Mesodermal cell (in vitro differentiated cells): ENCODE results near the gene LHX3.

Source experiments
- H3K27ac ChIP-seq: 2 replicates; pipeline ENCODE4 v1.7.0; 2013; ENCODE audit warnings: mild to moderate bottlenecking, low read depth, low read length, moderate library complexity; ENCODE audit not compliant: severe bottlenecking
- H3K36me3 ChIP-seq: 2 replicates; pipeline ENCODE4 v1.7.1; 2013; ENCODE audit warnings: mild to moderate bottlenecking, low read length, moderate library complexity; ENCODE audit not compliant: control insufficient read depth, insufficient read depth
- H3K4me1 ChIP-seq: one replicate; pipeline ENCODE4 v1.7.1; 2013; ENCODE audit warnings: mild to moderate bottlenecking, low read length; ENCODE audit not compliant: insufficient read depth, control insufficient read depth, poor library complexity, severe bottlenecking
- H3K4me3 ChIP-seq: 2 replicates; pipeline ENCODE4 v1.7.0; 2013; ENCODE audit warnings: low read length, control low read depth, mild to moderate bottlenecking; ENCODE audit not compliant: insufficient read depth, poor library complexity, severe bottlenecking; ENCODE audit errors: extremely low read depth
- H3K9me3 ChIP-seq: 2 replicates; pipeline ENCODE4 v1.7.1; 2013; ENCODE audit warnings: mild to moderate bottlenecking, low read length, moderate library complexity; ENCODE audit not compliant: control insufficient read depth
- WGBS, 2 experiments: methylation state at CpG; one replicate each; pipeline ENCODE4 v1.1.5; 2013; ENCODE audit warnings: missing lambda C conversion rate in 2 of 2; ENCODE audit not compliant: insufficient coverage in 2 of 2; 5-methylcytosine and 5-hydroxymethylcytosine counted together

LHX3 gene

GRCh38 chr9:136247551-136247916 is 42.6 kb upstream of the LHX3 start:
- WGBS, 2 experiments: 66 to 83% methylated on average over 7 to 8 of the region's 9 CpGs
- Histone ChIP-seq H3K9me3 (no peaks in the 10 kb centered on the region), H3K36me3 (no peaks in the 10 kb centered on the region), H3K4me3 (no peak overlapping the region), H3K27ac (no peak overlapping the region), H3K4me1 (peaks cover 17% of the 10 kb centered on the region)

- Histone ChIP-seq H3K9me3 (no peaks in the 10 kb centered on the region), H3K4me3 (no peak overlapping the region), H3K36me3 (no peaks in the 10 kb centered on the region), H3K27ac (no peak overlapping the region), H3K4me1 (peaks cover 17% of the 10 kb centered on the region)
- WGBS, 2 experiments: 86 to 92% methylated on average over 24 to 25 of the region's 26 CpGs
These were observed 42.1 kb upstream of the LHX3 start for GRCh38 chr9:136246849-136247550.

GRCh38 chr9:136245219-136246150 is 40.6 kb upstream of the LHX3 start, which contains the start of gene QSOX2:
TSS of gene QSOX2 (minus strand) at chr9:136245812. CDS start at chr9:136245803, 9 bp downstream.
- Histone ChIP-seq H3K27ac (peak within 1 kb of the TSS; percentile 41), H3K9me3 (no peaks in the 10 kb centered on the region), H3K4me1 (peaks cover 17% of the 10 kb centered on the region), H3K36me3 (peaks cover 3% of the 10 kb centered on the region), H3K4me3 (peak within 1 kb of the TSS; percentile 71)
- WGBS, 2 experiments: 0% methylated on average over 44 to 76 of the region's 112 CpGs

GRCh38 chr9:136244969-136245218 is 40.0 kb upstream of the LHX3 start:
- H3K27ac ChIP-seq: peak overlapping the region; percentile 41
- 3 to 6% methylated on average over 5 to 6 of the region's 6 CpGs for WGBS, 2 experiments

GRCh38 chr9:136244122-136244968 is 39.4 kb upstream of the LHX3 start:
- 29 to 31% methylated on average over 8 to 11 of the region's 11 CpGs for WGBS, 2 experiments
- Histone ChIP-seq H3K4me3 (peak overlapping the region; percentile 71), H3K36me3 (peaks cover 3% of the 10 kb centered on the region), H3K4me1 (peaks cover 17% of the 10 kb centered on the region), H3K27ac (peak overlapping the region; percentile 41), H3K9me3 (no peaks in the 10 kb centered on the region)

More at GRCh38 chr9:136244969-136245218, 40.0 kb upstream of the LHX3 start:
- Histone ChIP-seq H3K4me1 (peaks cover 17% of the 10 kb centered on the region), H3K9me3 (no peaks in the 10 kb centered on the region), H3K4me3 (peak overlapping the region; percentile 71), H3K36me3 (peaks cover 3% of the 10 kb centered on the region)

- peak overlapping the region; percentile 7 for H3K27ac ChIP-seq
- no peaks in the 10 kb centered on the region for H3K9me3 ChIP-seq
- H3K36me3 ChIP-seq: peaks cover 3% of the 10 kb centered on the region
- H3K4me3 ChIP-seq: no peak overlapping the region
- 61 to 73% methylated on average over 2 to 4 of the region's 4 CpGs for WGBS, 2 experiments
- H3K4me1 ChIP-seq: peaks cover 17% of the 10 kb centered on the region
These were observed 38.7 kb upstream of the LHX3 start for GRCh38 chr9:136243631-136244030.

GRCh38 chr9:136242918-136243525 is 38.1 kb upstream of the LHX3 start:
- no peak overlapping the region for H3K27ac ChIP-seq
- peaks cover 3% of the 10 kb centered on the region for H3K36me3 ChIP-seq
- WGBS, 2 experiments: 70% methylated on average over 3 to 5 of the region's 6 CpGs
- no peak overlapping the region for H3K4me3 ChIP-seq
- no peaks in the 10 kb centered on the region for H3K9me3 ChIP-seq
- peaks cover 17% of the 10 kb centered on the region for H3K4me1 ChIP-seq

- no peak overlapping the region for H3K27ac ChIP-seq
- H3K4me1 ChIP-seq: peaks cover 17% of the 10 kb centered on the region
- no peak overlapping the region for H3K4me3 ChIP-seq
- no peaks in the 10 kb centered on the region for H3K9me3 ChIP-seq
- H3K36me3 ChIP-seq: peaks cover 3% of the 10 kb centered on the region
- 95 to 100% methylated on average over 4 to 8 of the region's 8 CpGs for WGBS, 2 experiments
These were observed 37.3 kb upstream of the LHX3 start for GRCh38 chr9:136242248-136242647.

GRCh38 chr9:136241542-136241941 is 36.6 kb upstream of the LHX3 start:
- WGBS, 2 experiments: 96 to 98% methylated on average over 10 to 13 of the region's 13 CpGs
- Histone ChIP-seq H3K9me3 (no peaks in the 10 kb centered on the region), H3K36me3 (peaks cover 5% of the 10 kb centered on the region), H3K27ac (no peak overlapping the region), H3K4me1 (peaks cover 17% of the 10 kb centered on the region), H3K4me3 (no peak overlapping the region)

GRCh38 chr9:136240941-136241340 is 36.0 kb upstream of the LHX3 start:
- 93 to 97% methylated on average over 15 to 20 of the region's 20 CpGs for WGBS, 2 experiments
- Histone ChIP-seq H3K9me3 (no peaks in the 10 kb centered on the region), H3K27ac (no peak overlapping the region), H3K4me3 (no peak overlapping the region), H3K36me3 (peaks cover 10% of the 10 kb centered on the region), H3K4me1 (peaks cover 17% of the 10 kb centered on the region)
